GM18508 (cell line): ENCODE results near the gene GPHN.
"Not testable (repeated sequence)": the region's sequence is repeated elsewhere in the genome, so short reads cannot be mapped to it uniquely, and the experiment has no call there.

Experiments used
- ATAC-seq: cut with Tn5 transposase; IDR thresholded peaks from one replicate; pipeline ENCODE4 v1.9.1; 2021; ENCODE audit warnings: moderate number of reproducible peaks; ENCODE audit not compliant: insufficient read depth, unreplicated experiment

The GPHN gene

GRCh38 chr14:66746316-66747006, 238.5 kb downstream of the GPHN start:
- ATAC-seq, result no peak

GRCh38 chr14:66752109-66752508, 244.2 kb downstream of the GPHN start:
- ATAC-seq, result no peak

GRCh38 chr14:66758031-66758613, 250.2 kb downstream of the GPHN start:
- ATAC-seq, result no peak

GRCh38 chr14:66772146-66772545, 264.2 kb downstream of the GPHN start:
- ATAC-seq, result no peak

- no peak for ATAC-seq
Measured at GRCh38 chr14:66782853-66783252, 274.9 kb downstream of the GPHN start.

GRCh38 chr14:66790101-66790500, 282.2 kb downstream of the GPHN start:
- ATAC-seq, result no peak

- ATAC-seq, result no peak
Measured at GRCh38 chr14:66802962-66803361, 295.0 kb downstream of the GPHN start.

- ATAC-seq, result no peak
Measured at GRCh38 chr14:66804141-66804540, 296.2 kb downstream of the GPHN start.

GRCh38 chr14:66813636-66814035, 305.7 kb downstream of the GPHN start:
- ATAC-seq, result no peak

GRCh38 chr14:66815687-66816086, 307.7 kb downstream of the GPHN start:
- no peak for ATAC-seq

GRCh38 chr14:66824251-66824650, 316.3 kb downstream of the GPHN start:
- no peak for ATAC-seq

- no peak for ATAC-seq
Measured at GRCh38 chr14:66827182-66827581, 319.2 kb downstream of the GPHN start.

- ATAC-seq, result no peak
Measured at GRCh38 chr14:66831173-66831572, 323.2 kb downstream of the GPHN start.

- ATAC-seq, result no peak
Measured at GRCh38 chr14:66833816-66834215, 325.9 kb downstream of the GPHN start.

- not testable (repeated sequence) for ATAC-seq
Measured at GRCh38 chr14:66837436-66837835, 329.5 kb downstream of the GPHN start.

- ATAC-seq, result no peak
Measured at GRCh38 chr14:66842911-66843512, 335.1 kb downstream of the GPHN start.

- no peak for ATAC-seq
Measured at GRCh38 chr14:66850258-66850888, 342.4 kb downstream of the GPHN start.

- ATAC-seq, result no peak
Measured at GRCh38 chr14:66853311-66853710, 345.4 kb downstream of the GPHN start.

GRCh38 chr14:66857867-66858266, 349.9 kb downstream of the GPHN start:
- ATAC-seq, result no peak

- ATAC-seq, result no peak
Measured at GRCh38 chr14:66859063-66859671, 351.2 kb downstream of the GPHN start.

GRCh38 chr14:66881596-66881995, 373.6 kb downstream of the GPHN start:
- no peak for ATAC-seq
